HG03558 (cell line): ENCODE results near the gene NHS.

Experiments used
- ATAC-seq: cut with Tn5 transposase; IDR thresholded peaks from one replicate; pipeline ENCODE4 v1.9.1; 2021; ENCODE audit warnings: moderate number of reproducible peaks; ENCODE audit not compliant: unreplicated experiment; ENCODE audit errors: extremely low read depth

NHS gene

DNA sequence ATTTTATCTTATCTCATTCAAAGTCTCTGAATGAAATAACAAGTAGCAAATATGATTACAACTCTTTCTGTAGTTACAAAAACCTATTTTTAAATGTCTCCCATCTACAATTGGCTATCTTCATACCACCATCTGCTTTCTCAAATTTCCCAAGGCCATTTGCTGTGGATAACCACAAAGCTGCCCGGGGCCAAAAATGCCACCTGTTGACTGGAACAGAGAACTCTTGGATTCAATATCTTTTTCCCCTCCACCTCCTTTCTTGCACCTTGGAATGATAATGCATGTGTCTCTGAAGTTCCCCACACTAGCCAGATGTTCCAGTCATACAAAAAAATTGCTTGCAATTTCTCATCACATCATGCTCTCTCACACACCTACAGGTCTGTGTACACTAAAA is 269.0 kb downstream of the NHS start:
- no peak for ATAC-seq

DNA sequence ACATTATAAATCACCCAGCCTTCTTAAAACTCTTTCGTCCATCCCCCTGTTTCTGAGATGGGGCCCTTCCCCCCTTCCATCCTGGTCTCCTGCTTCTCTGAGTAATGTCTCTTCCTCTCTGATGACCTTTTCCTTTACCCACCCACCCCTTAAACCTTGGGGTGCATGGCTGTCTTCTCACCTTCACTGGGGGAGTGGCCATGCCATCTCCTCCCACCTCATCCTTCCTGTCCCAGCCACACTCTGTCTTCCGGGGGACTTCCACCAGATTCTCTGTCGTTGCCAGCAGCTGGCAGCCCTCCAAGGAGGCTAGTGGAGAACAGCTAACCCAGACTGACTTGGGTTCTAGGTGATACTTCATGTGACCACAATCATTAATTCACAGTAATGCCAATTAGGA is 279.1 kb downstream of the NHS start:
- no peak for ATAC-seq

DNA sequence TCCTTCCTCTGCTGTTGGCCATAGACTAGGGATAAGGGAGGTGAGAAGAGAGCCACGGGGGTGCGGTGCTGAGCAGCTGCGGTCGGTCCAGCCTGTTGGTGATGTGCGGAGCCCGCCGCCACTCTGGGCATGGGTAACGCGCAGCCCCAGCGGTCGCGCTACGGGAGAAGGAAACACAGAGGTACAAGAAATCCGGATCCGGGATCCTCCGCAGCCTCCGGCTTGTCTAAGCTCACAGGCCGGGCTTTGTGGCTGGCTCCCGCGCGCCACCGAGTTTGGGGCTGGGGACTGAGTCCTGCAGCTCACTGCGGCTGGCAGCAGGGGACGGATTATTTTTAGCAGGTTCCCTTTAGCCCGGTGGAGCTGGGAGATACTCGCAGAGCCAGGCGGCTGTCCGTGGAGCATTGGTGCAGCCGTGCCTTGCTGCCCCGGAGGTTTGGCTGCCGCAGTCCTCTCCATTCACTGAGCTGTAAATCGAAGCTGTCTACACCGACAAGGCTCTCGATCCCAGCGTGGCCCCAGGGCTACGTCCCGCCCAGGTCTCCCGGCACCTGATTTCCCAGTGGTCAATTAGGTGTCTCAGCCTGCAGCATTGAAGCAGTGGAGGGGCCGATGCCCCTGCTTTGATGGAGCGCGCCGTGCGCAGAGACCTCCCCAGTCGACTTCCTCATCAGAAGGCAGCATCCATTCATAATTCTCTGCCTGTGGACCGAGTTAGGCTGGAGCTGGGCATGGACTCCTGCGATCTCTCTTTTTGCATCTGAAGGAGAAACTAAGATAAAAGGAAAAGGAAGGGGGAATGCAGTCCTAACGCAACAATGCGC is 280.4 kb downstream of the NHS start:
- no peak for ATAC-seq

DNA sequence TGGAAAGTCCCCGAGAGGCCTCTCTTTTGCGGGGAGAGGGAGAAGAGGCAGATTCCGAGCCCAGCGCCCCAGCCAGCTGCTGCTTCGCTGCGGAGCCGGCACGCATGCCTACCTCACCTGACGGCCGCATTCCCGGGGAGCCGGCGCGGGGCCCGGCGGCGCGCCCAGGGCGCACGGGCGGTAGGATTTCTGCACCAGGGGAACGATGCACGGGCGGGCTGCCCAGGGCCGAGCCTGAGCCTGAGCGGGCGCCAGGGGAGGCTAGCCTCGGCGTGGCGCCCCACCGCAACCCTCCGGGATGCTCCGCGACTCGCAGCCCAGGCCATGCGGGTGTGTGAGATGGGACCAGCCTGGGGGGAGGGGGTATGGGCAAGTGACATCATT is 281.0 kb downstream of the NHS start:
- no peak for ATAC-seq

DNA sequence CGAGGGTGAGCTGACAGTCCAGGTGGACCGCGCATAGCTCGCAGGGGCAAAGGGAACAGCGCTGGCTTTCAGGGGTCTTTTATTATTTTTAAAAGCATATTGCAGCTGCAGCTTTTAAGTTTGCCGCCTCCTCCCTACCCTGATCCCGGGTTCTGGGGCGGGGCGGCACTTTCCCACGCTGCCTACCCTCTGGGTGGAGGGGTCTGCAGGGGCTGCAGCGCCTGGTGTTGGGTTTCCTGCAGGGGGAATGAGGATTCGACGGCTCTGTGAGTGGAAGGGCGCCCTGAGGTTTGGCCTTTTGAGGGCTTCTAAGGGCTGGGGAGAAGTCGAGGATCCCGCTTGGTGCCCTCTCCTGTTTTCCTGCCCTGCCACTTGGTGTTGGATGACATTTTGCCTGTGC is 281.6 kb downstream of the NHS start:
- no peak for ATAC-seq

DNA sequence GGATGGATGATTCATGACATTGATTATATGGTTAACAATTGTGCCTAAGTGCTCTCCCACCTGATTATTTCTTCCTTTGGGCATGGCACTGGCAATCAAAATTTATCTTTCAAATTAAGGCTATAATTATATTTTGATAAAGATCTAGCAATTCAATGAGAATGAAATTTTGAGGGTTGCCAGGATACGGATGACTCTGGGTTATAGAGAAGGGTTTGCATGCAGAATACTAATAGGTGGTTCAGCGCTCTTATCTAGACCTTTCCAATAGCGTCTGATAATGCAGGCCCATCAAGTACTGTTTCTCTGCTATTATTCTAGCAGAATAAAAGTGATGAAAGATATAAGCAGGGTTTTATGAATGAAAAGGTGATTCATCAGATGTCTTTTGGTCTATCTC is 287.4 kb downstream of the NHS start:
- ATAC-seq, result no peak

DNA sequence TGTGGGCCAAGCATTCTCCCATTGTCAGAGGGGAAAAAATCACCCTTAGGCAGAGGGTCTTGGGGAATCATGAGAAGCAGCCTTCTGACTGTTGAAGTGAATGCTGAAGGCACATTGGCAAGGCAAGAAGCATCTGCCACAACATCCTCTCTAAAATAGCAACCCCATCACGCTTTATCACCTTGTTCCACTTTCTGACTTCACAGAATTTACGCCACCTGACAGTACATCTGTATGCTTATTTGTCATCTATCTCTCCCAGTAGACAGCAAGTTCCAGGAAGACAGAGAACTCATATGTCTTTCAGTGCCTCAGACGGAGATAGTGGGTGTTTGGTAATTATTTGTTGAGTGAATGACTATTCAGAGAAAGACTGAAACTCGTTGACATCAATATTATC is 293.9 kb downstream of the NHS start:
- no peak for ATAC-seq

DNA sequence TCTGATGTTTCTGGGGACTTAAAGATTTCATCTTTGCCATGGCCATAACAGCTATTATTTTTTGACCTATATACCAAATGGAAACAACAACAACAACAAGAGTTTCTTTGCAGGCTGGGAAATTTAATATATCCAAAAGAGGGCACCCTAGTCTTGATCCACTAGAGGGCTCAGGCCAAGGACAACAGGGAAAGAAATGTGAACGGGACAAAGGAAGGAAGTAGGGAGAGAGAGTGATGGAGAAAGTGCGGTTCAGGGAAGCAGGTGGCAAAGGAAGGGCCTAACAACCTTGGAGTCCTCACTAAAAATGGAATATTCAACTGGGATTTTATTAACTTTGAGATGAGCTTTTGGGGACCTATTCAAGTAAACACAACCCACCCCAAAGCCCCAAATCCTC is 294.5 kb downstream of the NHS start:
- ATAC-seq, result no peak

DNA sequence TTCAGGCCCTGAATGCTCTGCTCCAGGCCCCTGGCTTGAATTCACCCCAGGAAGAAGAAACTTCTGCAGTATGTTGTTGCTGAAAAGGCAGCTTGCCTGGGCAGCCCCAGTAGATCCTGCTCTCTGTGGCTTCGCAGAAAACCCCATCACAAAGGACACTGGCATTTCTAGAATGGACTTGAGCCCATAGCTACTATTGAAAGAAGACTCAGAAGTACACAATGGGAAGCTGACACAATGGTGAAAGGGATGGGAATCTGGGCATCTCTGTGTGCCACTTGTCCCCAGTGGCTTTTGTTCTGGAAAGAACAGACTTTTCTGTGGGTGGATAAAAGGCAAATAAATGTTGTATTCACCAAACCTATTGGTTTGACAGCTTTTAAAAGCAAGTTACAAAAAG is 294.9 kb downstream of the NHS start:
- ATAC-seq, result no peak

DNA sequence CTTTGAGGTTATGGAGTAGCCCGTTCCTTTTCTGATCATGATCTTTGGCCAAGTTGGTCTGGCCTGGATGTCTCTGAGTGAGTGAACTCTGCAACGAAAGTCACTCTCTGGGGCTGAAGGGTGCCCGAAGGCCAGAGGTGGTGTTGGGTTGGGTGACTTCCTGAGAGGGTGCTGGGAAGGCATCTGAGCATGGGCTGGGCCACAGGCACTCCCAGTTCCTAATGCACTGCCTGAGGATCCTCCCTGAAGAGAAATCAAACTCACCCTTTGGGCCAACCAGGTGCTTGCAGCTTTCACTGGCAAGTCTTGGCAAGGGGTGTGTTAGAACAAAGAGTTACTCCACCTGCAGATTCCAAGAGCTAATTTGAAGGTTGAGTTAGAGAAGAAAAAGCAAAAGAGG is 295.9 kb downstream of the NHS start:
- ATAC-seq, result no peak

DNA sequence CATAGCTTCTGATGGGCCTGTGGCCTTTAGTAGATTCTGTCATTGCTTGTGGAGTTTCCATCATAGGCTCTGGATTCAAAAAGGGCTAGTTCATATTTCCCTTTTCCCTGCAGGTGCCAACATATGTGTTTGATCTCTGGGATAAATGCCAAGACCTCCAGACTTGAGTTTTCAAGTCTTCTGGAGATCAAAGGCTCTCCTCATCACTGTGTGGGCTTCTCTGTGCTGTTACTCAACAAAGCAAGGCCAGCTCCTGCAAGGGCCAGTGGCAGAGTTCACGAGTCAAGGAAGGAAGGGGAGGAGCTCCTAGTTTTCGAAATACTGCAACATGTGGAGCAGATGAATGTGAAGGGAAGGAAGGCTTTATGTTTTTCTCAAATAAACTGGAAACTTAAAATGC is 299.6 kb downstream of the NHS start:
- ATAC-seq, result no peak

DNA sequence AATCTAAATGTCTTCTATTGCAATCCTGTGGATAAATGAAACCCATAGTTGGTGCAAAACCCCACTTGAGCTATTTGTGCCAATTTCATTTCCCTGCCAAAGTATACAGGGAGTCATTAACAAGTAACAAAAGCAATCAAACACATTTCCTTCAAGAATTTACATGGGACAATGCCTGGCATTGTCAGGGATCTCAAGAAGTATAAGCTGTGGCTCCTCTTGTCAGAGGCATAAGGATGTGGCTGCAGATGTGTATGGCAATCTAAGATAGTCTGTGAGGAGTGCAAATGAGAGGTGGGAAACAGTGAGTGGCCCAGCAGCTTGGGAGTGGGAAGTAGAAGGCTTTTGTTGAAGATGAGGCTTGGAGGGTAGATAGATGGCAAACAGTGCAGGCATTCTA is 304.3 kb downstream of the NHS start:
- no peak for ATAC-seq

DNA sequence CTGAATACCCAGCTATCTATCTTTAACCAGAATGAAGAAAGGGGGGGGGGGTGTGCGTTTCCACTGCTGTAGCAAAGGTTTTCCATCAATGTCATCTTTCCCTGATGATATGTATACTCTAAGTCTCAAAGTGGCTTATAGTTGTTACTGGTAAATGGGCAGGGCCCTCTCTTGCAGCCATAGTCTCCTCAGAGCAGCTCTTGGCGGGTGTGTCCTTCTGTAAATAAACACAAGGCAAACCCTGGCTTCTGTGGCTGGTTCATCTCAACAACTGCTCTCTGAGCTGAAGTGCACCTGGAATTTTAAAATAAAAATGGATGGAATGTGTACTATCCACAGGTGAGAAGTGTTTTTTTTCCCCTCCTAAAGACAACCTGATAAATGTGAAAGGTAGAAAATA is 304.8 kb downstream of the NHS start:
- no peak for ATAC-seq

DNA sequence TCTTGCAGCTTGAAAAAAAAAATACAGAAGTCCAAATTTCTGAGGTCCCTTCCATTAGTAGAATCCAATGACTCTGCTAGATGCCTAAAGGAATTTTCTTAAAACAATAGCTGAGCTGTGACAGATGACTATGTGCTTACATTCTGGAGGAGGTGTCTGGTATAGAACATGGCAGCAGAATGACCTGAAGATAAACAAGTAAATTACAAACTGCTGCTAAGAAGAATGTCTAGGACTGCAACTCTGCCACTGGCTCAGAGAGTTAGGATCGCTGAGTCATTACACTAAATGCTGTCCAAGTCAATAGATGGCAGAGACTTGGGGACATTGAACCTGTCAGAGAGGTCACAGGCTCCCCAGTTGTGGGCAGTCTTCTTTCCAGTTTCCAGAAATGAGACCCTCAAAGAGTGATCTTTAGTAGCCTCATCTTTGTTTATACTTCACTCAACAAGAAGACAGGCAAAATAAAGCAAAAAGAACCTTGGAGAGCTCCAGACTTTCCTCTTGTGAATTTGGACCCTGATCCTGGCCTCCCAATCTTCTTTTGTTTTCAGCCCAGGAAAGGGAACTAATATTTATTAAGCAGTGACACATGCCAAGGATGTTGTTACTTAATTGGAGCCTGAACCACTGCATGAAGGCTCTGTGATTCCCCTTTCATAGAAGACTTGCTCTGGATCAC is 305.9 kb downstream of the NHS start:
- no peak for ATAC-seq

DNA sequence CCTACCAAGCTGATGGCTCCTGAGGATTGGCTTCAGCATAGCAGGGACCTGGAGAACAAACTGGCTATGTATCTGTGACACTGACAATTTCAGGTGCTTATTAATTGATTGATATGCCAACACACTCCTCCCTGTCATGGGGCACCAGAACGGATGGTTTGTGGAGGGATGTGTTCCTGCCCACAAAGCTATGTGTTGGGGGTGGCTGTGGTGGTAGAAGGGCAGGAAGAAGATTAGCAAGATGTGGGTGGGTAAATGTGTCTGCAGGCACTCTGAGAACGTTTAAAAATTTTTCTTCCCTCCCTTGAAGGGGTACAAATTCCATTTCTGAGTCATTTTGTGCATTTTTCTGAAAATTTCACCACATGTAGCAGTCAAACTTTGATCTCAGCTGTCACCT is 307.3 kb downstream of the NHS start:
- ATAC-seq, result no peak

DNA sequence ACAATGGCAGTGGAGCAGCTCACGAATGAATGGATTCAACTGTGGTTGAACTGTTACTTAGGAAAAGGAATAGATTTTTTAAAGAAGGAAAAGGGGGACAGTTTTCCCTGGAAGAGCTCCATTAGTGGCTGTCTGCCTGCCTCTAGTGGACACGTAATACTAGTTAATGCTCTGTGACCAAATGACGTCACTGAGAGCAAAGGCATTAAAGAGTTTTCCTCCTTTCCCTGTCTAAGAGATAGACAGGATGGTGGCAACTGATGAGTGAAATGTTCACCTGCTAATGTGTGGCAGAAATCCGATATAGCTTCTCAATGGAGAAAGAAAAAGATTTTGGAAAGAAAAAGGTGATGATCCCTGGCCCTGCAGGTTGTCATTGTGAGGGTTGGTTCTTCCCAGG is 310.0 kb downstream of the NHS start:
- ATAC-seq, result no peak

DNA sequence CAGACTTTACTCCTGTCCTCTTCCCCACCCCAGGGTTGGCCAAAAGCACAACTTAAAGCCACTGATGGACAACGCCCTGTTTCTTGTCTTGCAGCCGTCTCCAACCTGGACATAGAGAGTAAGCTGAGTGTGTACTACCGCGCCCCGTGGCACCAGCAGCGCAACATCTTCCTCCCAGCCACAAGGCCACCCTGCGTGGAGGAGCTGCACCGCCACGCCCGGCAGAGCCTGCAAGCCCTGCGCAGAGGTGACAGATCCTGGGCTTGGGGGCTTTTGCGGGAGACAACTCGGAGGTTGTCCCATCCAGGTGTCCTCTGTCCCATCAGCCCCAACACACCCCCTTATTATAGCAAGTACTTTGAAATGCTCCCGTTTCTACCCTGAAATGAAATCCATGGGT is 312.6 kb downstream of the NHS start:
- no peak for ATAC-seq

DNA sequence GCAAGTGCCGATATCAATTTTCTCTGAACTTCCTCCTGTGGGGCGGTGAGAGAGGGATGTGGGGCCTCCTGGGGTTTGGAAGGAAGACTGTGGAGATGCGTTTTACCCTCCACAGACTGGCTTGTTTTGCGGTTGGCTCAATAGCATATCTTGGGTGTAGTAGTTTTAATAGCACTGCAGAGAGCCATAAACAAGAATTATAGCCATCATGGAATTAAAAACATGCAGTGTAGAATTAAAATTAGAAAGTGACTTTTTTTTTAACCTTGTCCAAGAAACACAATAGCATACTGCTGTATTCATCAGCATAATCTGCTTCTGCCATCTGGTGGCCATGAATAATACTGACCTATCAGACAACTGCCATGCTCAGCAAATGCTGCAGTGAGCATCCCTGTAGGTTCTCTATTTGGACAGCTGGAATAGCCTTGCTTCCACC is 315.0 kb downstream of the NHS start:
- peak; percentile 55 for ATAC-seq

DNA sequence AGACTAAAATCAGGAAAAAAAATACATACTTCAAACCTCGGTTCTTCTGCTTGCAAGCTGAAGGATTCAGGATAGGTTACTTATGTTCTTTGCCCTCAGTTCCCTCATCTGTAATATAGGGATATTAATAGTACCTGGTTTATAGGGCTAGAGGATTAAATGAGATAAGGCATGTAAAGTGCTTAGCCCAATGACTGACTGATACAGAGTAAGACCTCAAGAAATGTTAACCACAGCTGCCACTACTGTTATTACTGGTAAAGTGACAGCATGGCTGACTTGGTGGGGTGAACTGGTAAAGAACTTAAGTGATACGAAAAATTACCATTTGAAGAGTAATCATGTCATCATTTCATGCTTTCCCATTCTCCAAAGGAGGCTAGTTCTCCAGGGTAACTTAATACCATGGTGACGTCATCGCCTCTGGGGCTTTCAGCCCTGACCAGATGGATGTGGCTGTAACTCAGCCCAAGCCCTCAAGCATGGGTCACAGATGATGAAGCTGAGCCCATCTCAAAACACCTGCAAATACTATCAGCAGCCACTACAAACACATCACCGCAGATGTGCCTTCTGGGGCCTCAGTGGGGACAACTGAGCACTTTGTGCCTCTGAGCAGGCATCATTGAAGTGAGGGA is 317.8 kb downstream of the NHS start:
- peak; percentile 44 for ATAC-seq

DNA sequence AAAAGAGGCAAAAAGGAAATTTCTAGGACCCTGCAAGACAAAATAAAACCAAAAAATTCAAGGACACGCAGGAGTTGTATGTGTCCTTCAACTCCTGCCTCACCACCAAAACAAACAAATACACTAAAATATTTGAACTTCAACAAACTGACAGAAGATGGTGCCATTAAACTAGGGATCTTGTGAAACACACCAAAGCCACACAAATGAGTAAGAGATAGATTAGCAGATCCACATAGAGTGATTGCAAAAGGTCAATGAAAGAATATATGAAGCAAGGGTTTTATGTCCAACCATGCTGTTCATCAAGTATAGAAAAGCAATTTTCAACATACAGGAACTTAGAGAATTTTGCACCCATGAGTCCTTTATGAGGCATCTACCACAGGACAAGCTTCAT is 322.2 kb downstream of the NHS start:
- ATAC-seq, result no peak

DNA sequence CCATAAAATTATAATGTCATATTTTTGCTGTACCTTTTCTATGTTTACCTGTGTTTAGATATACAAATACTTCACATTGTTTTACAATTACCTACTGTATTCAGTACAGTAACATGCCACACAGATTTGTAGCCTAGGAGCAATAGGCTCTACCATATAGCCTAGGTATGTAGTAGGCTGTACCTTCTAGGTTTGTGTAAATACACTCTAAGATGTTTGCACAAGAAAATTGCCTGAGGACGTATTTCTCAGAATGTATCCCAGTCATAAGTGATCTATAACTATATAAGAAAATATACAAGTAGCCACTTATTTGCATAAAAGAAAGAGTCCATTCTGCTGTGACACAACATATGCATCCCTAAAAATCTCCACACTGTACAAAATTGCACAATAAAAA is 326.0 kb downstream of the NHS start:
- ATAC-seq, result no peak

DNA sequence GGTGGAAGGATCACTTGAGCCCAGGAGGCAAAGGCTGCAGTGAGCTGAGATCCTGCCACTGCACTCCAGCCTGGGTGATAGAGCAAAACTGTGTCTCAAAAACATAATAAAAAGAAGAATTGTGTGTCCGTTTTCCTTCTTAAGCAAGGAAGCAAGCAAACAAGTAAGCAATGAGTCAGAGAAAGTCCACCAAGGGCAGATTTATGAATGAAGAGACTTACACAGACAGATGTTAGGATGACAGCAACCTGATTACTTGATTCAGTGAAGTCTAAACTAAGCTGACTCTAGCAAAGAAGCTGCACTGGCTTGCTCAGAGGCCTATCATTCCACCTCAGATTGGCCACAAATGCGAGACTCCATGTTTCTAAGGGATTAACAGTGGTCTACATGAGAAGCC is 328.2 kb downstream of the NHS start:
- no peak for ATAC-seq
